ENCODE data around the gene RPE65. TPM values are rescaled to one million over a fixed set of nuclear protein-coding genes. Genes with fewer than 3 reads are reported as not detected.

RPE65 gene
- total RNA-seq, 4 donors from 2014 or later: not detected

DNA sequence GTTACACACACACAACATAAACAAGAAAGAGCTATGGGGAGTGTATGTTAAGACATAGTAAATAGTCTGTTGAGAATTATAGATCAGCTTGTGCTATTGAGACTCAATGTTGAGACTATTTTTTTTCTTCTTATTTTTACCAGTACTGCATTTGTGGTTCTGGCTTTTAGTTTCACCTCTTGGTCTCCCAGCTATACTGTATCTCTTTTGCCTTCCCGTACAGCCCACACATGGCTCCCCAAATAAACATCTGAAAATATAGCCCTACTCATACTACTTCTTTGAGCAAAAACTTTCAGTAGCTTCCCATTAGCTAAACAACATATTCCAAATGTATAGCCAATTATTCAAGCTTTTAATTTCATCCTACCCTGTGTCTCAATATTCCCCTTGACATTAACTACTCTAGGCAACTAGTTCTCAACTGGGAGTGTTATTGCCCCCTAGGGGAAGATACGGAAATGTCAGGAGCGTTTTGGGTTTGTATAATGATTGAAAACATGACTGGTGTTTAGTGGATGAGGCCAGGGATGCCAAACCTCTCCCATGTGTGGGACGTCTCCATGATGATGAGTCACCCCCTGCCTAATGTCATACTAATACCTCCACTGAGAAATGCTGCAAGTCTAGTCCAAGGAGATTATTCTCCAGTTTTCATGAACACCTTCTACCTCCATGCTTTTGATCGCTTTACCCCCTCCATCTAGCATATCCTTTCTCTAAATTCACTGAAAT lies 6.8 kb downstream of the RPE65 start:
- H3K4me3 ChIP-seq (replicated peaks in 1 of 3): no peak overlapping the region
- no peaks in the 10 kb centered on the region for H3K27me3 ChIP-seq
- DNase-seq: no peak
- H3K4me1 ChIP-seq: no peaks in the 10 kb centered on the region
- WGBS, 2 donors: 40 to 45% methylated on average over 5 of the region's 5 CpGs
- TF ChIP-seq, protein P1, sequence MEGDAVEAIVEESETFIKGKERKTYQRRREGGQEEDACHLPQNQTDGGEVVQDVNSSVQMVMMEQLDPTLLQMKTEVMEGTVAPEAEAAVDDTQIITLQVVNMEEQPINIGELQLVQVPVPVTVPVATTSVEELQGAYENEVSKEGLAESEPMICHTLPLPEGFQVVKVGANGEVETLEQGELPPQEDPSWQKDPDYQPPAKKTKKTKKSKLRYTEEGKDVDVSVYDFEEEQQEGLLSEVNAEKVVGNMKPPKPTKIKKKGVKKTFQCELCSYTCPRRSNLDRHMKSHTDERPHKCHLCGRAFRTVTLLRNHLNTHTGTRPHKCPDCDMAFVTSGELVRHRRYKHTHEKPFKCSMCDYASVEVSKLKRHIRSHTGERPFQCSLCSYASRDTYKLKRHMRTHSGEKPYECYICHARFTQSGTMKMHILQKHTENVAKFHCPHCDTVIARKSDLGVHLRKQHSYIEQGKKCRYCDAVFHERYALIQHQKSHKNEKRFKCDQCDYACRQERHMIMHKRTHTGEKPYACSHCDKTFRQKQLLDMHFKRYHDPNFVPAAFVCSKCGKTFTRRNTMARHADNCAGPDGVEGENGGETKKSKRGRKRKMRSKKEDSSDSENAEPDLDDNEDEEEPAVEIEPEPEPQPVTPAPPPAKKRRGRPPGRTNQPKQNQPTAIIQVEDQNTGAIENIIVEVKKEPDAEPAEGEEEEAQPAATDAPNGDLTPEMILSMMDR (IDR thresholded peaks at IDR 0.05): peak in 4 of 6 experiments; percentile 22 to 47 (median 39)
- no peak for TF ChIP-seq POLR2A (IDR thresholded peaks at IDR 0.05)
- intact Hi-C loops (cut with DNase I): no loop called here
- no peaks in the 10 kb centered on the region for H3K9me3 ChIP-seq
- no peaks in the 10 kb centered on the region for H3K36me3 ChIP-seq
- no peak overlapping the region for H3K27ac ChIP-seq

DNA sequence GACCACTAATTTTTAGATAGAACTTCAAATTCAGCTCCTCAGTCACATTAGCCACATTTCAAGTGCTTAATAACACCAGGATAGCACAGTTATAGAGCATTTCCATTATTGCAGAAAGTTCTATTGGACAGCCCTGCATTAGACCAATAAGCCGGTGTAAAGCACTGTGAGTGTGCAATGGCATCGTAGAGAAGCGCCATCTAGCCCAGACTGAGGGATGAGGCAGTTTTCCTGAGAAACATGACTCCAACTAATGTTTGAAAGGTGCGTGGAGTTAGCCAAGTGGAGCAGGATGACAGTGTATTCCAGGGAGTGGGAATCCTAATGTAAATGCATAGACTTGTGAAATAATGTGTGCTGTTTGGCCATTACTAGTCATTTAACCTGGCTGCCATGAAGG lies 7.7 kb downstream of the RPE65 start:
- no peak for DNase-seq
- Histone ChIP-seq H3K4me3 (replicated peaks in 1 of 3) (no peak overlapping the region), H3K27ac (no peak overlapping the region), H3K4me1 (no peaks in the 10 kb centered on the region), H3K36me3 (no peaks in the 10 kb centered on the region), H3K27me3 (no peaks in the 10 kb centered on the region), H3K9me3 (no peaks in the 10 kb centered on the region)
- 81 to 84% methylated on average over 4 of the region's 4 CpGs for WGBS, 2 donors
- intact Hi-C loops (cut with DNase I): no loop called here
- TF ChIP-seq, protein P1 (IDR thresholded peaks at IDR 0.05): no peak
- TF ChIP-seq POLR2A (IDR thresholded peaks at IDR 0.05): no peak

DNA sequence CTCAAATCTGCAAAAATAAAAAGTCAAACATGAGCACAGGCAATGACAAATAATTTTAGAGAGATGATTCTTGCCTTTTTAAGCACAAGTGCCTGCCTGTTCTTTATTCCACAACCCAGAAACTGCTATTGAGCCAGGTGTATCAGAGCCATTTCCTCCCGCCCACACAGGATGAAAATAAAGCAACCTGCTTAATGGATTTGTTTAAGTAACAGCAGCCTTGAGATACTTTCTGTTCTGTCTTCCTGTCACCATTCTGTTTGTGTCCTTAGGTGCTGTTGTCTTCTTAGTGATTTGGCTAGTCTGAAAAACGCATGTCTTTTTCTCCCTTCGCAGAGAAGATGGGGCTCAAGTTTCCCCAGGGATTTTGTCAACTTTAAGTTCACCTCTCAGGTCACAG lies 11.4 kb downstream of the RPE65 start:
- Histone ChIP-seq H3K9me3 (no peaks in the 10 kb centered on the region), H3K27ac (no peak overlapping the region), H3K27me3 (no peaks in the 10 kb centered on the region), H3K4me1 (no peaks in the 10 kb centered on the region), H3K4me3 (replicated peaks in 1 of 3) (no peak overlapping the region), H3K36me3 (no peaks in the 10 kb centered on the region)
- no peak for DNase-seq
- WGBS, 2 donors: 62 to 66% methylated on average over 3 of the region's 3 CpGs
- TF ChIP-seq, protein P1 (IDR thresholded peaks at IDR 0.05): no peak
- TF ChIP-seq POLR2A (IDR thresholded peaks at IDR 0.05): no peak
- intact Hi-C loops (cut with DNase I): no loop called here

DNA sequence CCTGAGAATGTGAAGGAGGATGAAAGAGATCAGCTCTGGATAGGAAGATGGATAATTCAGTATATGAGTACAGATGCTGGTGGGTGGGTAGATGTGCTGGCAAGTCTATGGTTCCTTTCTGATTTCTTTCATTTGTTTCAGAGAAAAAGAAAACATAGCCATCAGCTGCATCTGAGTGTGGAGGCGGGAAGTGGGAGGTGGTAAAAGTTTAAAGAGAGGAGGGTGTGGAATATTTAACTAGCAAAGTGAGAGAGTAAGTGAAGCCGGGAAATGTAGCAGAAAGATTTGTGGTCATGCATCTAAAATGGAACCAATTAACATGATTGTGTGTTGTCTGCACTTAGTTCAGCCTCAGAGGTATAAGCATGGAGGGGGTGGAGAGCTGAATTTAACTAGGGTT lies 16.4 kb downstream of the RPE65 start:
- intact Hi-C loops (cut with DNase I): no loop called here
- WGBS, 2 donors: 72 to 81% methylated on average over 2 of the region's 2 CpGs
- H3K9me3 ChIP-seq: no peaks in the 10 kb centered on the region
- TF ChIP-seq, protein P1 (IDR thresholded peaks at IDR 0.05): no peak
- no peak overlapping the region for H3K27ac ChIP-seq
- H3K27me3 ChIP-seq: no peaks in the 10 kb centered on the region
- H3K36me3 ChIP-seq: no peaks in the 10 kb centered on the region
- no peak for DNase-seq
- no peaks in the 10 kb centered on the region for H3K4me1 ChIP-seq
- no peak overlapping the region for H3K4me3 ChIP-seq (replicated peaks in 1 of 3)

DNA sequence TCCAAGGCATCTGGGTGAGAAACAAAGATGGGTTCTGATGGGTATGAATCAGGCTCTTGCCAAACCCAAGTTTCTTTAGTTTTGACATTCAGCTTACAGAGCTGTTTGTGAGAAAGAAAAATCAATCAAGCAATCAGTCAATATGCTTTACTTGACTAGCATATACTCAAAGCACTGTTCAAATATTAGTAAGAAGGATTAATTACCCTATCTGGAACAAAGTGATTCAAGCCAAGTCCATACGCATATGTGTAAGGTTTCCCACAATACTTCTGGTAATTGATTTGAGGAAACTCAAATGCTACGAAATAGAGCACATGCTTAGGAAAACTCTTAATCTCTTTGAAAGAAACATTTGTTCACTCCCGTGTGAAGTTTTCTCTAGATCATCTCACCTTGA lies 18.7 kb downstream of the RPE65 start:
- Histone ChIP-seq H3K27ac (no peak overlapping the region), H3K9me3 (no peaks in the 10 kb centered on the region), H3K27me3 (no peaks in the 10 kb centered on the region), H3K4me1 (no peaks in the 10 kb centered on the region), H3K4me3 (replicated peaks in 1 of 3) (no peak overlapping the region), H3K36me3 (no peaks in the 10 kb centered on the region)
- TF ChIP-seq, protein P1 (IDR thresholded peaks at IDR 0.05): no peak
- no peak for TF ChIP-seq POLR2A (IDR thresholded peaks at IDR 0.05)
- intact Hi-C loops (cut with DNase I): no loop called here
- no peak for DNase-seq
- 68 to 74% methylated on average over 3 of the region's 3 CpGs for WGBS, 2 donors
